Right lobe of liver (tissue), 4 donors: Measurements from ENCODE around the gene EEF1AKMT1.

Experiments
- POLR2A ChIP-seq: fragments of 450-650 bp; IDR thresholded peaks from one replicate; pipeline ENCODE4 v1.6.1; 2017; ENCODE audit warnings: antibody characterized with exemption, mild to moderate bottlenecking
- TF ChIP-seq, protein P1 (sequence below), 4 donors: fragments of 200-600 bp in 3 of 4; fragments of 450-650 bp in 1 of 4; IDR thresholded peaks; one replicate each; pipeline versions ENCODE4 v1.5.1 to v1.8.0; 2016 to 2022; ENCODE audit warnings: antibody characterized with exemption in 4 of 4, mild to moderate bottlenecking in 2 of 4
- donor health status: DM: no; HTN: no; CAD: no.
- donor health status: DM: no; HTN: no; CAD: no.
- donor health status: DM: no; HTN: yes; CAD: no.

DNA sequence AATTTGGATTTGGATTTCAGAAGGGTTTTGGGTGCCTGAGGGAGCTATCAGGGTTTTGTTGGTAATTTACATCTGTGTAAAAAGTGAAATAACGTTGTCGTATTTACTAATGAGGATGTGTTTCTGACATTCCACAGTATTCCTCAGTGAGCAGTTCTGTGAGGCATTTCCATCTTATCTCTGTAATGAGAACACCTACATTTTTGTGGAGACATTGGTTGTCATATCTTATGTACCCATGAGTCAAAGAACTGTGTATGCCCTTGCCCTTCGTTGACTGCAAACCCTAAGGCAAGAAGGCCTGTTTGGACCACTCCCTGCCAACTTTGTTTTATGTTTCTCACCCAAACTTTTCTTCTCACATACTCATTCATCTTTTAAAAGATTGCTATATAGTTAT lies 84.5 kb downstream of the EEF1AKMT1 start:
- TF ChIP-seq, protein P1, sequence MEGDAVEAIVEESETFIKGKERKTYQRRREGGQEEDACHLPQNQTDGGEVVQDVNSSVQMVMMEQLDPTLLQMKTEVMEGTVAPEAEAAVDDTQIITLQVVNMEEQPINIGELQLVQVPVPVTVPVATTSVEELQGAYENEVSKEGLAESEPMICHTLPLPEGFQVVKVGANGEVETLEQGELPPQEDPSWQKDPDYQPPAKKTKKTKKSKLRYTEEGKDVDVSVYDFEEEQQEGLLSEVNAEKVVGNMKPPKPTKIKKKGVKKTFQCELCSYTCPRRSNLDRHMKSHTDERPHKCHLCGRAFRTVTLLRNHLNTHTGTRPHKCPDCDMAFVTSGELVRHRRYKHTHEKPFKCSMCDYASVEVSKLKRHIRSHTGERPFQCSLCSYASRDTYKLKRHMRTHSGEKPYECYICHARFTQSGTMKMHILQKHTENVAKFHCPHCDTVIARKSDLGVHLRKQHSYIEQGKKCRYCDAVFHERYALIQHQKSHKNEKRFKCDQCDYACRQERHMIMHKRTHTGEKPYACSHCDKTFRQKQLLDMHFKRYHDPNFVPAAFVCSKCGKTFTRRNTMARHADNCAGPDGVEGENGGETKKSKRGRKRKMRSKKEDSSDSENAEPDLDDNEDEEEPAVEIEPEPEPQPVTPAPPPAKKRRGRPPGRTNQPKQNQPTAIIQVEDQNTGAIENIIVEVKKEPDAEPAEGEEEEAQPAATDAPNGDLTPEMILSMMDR (IDR thresholded peaks at IDR 0.05), result no peak
- TF ChIP-seq POLR2A, result no peak
